HEK293T (cell line): Measurements from ENCODE around the gene ZFX.

ENCODE experiments used
- BHLHE40 ChIP-seq: fragments of 450-650 bp; IDR thresholded peaks from 2 replicates; pipeline ENCODE4 v1.6.1; 2016; ENCODE audit warnings: mild to moderate bottlenecking, moderate library complexity, borderline replicate concordance
- CTBP1 ChIP-seq: fragments of 450-650 bp; IDR thresholded peaks from 2 replicates; pipeline ENCODE4 v1.6.1; 2016; ENCODE audit warnings: borderline replicate concordance
- FOXA1 ChIP-seq: fragments of 450-650 bp; IDR thresholded peaks from 2 replicates; pipeline ENCODE4 v1.6.1; 2016; ENCODE audit warnings: mild to moderate bottlenecking
- FOXM1 ChIP-seq: fragments of 450-650 bp; IDR thresholded peaks from 2 replicates; pipeline ENCODE4 v1.6.1; 2017; ENCODE audit warnings: mild to moderate bottlenecking, borderline replicate concordance
- HDGF ChIP-seq: fragments of 450-650 bp; IDR thresholded peaks from 2 replicates; pipeline ENCODE4 v1.6.1; 2017; ENCODE audit warnings: antibody characterized with exemption, borderline replicate concordance
- L3MBTL2 ChIP-seq: fragments of 450-650 bp; conservative IDR thresholded peaks from 2 replicates; pipeline ENCODE4 v1.6.1; 2016; ENCODE audit warnings: mild to moderate bottlenecking
- LEF1 ChIP-seq: fragments of 450-650 bp; IDR thresholded peaks from 2 replicates; pipeline ENCODE4 v1.6.1; 2017; ENCODE audit warnings: mild to moderate bottlenecking, borderline replicate concordance
- TARDBP ChIP-seq: fragments of 450-650 bp; IDR thresholded peaks from 2 replicates; pipeline ENCODE4 v1.6.1; 2016

GRCh38 chrX:24208496-24209240, 59.1 kb downstream of the ZFX start:
- TF ChIP-seq L3MBTL2 (no peak), FOXM1 (no peak), LEF1 (no peak), HDGF (no peak), CTBP1 (no peak), TARDBP (no peak), FOXA1 (no peak), BHLHE40 (no peak)
